Left ventricle myocardium superior (tissue), 1 donor: Measurements from ENCODE around the gene ZNF565. TPM values are rescaled to one million over a fixed set of nuclear protein-coding genes. Genes with fewer than 3 reads are reported as not detected.
"Not testable (repeated sequence)": the region's sequence is repeated elsewhere in the genome, so short reads cannot be mapped to it uniquely, and the experiment has no call there.

Experiments used
- ATAC-seq: fragments of 200-7000 bp; cut with Tn5 transposase; one replicate; pipeline ENCODE4 v1.9.1; 2020; ENCODE audit warnings: mild to moderate bottlenecking, moderate library complexity
- DNase-seq: peaks from one replicate; pipeline ENCODE4 v3.0.0-alpha.2; 2020
- intact Hi-C: fragments of 100-400 bp; cut with micrococcal nuclease; formaldehyde crosslinking; loops from one replicate; pipeline ENCODE4 v1.11.0; 2022
- long read RNA-seq: library from polyadenylated mRNA; unstranded; transcript quantifications from one replicate; pipeline ENCODE4 v2.0.0, GENCODE V29; 2021
- total RNA-seq: library from RNA; stranded (reverse); fragmentation: NEBNext Ultra II Directional; extraction: Animal tissue kit (Norgen Biotek cat#: 25700); gene quantifications from one replicate; pipeline ENCODE4 v1.2.1, GENCODE V29; 2021
- donor health status: DM: no; HTN: yes; CAD: no; lungs with severe emphysema.

ZNF565 gene
- 4.6 TPM for total RNA-seq
- long read RNA-seq, partial matches to known transcripts = 1 of 13 reads
- long read RNA-seq, other reads (novel, unspliced or antisense) = 5 of 13 reads

DNA sequence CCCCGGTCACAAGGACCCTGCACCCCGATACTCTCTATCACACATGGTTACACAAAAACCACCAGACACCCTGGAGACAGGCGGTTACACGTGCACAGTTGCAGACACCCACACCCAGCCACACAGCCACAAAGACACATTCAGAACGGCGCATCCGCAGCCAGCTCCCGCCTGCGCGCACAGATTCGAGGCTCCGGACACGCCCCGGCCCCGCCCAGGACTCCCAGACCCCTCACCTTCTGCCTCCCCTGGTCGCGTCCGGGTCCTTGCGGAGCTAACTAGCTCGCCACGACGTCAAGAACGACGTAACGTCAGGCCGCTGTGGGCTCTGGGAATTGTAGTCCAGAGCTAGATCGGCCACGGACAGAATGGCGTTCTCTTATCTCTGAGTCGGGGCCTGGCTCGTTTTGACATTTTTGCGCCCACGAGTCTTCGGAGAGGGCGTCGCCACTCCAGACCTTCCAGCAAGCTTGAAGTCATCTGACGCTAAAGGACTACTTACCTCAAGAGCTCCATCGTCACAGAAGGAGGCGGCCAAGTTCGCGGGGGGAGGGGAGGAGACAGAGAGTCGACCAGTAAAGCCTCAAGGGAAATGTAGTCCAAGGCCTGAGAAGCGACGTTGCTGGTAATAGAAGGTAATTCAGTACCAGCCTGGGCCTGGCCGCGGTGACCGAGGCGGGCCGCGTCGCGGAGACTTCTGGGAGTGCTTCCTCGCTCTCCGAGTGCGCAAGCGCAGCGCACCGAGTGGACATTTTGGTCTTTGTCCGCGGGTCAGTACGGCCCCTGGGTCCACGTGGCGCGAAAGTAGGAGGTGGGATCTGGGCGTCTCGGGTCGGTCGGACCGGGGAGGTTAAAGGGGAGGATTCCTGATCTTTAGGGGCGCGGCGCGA lies at the start of gene ZNF565, which contains the start of gene ZNF146:
ZNF565 (minus strand) TSS at position 280 of the 890 bp plus-strand sequence. CDS start 12,680 bp downstream, outside the sequence.
ZNF146 (plus strand) TSS at position 721 of the 890 bp plus-strand sequence. CDS start 21,335 bp downstream, outside the sequence.
- intact Hi-C loops = no loop called here
- peak; percentile 97 for ATAC-seq
- DNase-seq = peak; percentile 99

DNA sequence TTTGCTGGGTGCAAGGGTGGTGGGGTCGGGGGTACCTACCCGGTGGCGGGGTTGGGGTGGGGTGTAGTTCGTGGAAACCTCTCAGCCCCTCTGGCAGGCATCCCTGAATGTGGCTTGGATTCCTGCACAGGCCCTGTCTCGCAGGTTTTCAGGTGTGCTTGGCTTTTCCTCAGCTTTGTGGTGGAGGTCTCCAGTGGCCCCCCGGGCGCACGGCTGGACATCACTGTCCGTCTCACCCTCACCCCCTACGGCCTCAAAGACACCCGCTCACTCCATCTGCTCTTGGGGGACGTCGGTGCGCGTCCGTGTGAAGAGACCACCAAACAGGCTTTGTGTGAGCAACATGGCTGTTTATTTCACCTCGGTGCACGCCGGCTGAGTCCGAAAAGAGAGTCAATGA lies 44.7 kb upstream of the ZNF565 start:
- ATAC-seq (no peak), DNase-seq (no peak)
- intact Hi-C loops = no loop called here

DNA sequence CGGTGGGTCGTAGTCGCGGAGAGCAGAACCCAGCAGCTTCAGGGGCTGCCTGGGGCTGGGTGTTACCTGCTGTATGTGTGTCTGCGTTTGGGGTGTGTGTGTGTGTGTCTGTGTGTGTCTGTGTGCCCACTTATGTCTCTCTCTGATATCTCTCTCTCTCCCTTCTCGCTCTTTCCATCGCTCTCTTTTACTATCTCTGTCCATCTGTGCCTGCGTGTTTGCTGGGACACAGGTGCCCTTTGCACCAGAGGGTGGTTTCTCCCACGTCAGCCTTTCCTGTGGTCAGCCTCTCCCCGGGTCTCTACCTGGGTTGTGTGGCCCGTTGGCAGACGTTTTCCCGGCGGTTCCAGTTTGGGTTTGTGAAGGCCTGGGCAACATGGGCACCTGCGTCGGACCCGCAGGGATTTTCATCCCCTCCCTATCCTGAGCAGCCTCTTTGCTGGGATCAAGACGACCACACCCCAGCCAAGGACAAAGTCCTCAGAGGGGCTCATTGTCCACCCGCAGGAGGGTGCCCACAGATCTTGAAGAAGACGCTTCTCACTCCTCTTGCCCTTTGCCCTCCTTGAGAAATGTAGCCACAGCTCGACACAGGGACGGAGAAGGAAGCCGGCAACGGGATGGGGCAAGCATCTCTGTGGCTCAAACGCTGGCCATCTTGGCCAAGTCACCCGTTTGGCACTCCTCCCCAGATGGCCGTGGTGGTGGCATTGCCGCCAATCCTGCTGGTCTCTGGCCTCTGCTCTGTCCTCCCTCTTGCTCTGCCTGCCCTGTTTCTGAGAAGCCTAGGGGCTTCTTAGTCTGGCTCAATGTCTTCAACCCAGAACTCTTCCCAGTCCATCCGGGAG lies 43.8 kb upstream of the ZNF565 start:
- ATAC-seq = peak; percentile 17
- DNase-seq = no peak
- intact Hi-C loops = no loop called here

DNA sequence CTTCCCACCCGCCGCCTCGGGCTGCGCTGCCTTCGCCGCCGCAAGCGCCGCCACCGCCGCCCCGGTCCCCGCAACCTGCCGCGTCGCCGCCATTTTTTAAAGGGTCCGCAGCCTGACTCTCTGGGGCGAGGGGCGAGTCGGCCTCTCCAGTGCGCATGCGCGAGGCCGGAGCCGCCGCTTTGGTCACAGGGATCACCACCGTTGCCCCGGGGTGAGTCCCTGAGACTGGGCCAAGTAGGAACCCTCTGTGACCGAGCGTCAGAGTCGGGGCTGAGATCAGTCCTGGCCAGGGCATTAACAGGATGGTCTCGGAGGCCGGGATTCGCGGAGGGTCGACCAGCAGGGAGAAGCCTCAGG lies 43.0 kb upstream of the ZNF565 start:
- peak; percentile 73 for DNase-seq
- intact Hi-C loops = no loop called here
- ATAC-seq = peak; percentile 92

DNA sequence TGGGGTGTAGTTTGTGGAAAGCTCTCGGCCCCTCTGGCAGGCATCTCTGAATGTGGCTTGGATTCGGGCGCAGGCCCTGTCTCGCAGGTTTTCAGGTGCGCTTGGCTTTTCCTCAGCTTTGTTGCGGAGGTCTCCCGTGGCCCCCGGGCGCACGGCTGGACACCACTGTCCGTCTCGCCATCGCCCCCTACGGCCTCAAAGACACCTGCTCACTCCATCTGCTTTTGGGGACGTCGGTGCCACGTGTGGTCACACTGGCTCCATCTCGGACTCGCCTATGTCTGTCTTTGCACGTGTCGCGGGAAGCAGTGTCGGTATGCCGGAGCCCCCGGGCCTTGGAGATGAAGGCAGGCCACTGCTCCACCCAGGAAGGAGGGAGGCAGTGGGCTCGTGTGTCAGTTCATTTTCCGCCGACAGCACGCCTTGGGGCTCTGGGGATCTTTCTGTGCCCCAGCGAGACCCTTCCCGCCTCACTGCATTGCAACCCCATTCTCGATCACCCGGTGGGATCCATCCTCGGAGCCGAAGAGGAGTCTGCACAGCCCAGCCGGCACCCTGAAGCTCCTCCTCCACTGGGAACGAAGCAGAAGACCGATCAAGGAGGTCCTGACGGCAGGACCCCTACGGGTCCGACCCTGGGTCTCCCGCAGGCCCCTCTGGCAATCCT lies 42.5 kb upstream of the ZNF565 start:
- DNase-seq (peak; percentile 28), ATAC-seq (peak; percentile 35)
- intact Hi-C loops = no loop called here

DNA sequence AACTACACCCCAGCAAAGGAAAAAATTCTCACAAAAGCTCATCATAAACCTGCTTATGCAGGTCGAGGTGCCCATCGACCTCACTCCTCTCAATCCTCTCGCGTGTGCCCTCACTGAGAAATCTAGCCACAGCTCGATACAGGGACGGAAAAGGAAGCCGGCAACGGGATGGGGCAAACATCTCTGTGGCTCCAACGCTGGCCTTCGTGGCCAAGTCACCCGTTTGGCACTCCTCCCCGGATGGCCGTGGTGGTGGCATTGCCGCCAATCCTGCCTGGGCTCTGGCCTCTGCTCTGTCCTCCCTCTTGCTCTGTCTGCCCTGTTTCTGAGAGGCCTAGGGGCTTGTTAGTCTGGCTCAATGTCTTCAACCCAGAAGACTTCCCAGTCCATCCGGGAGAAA lies 41.6 kb upstream of the ZNF565 start:
- no peak for ATAC-seq
- no peak for DNase-seq
- intact Hi-C loops = no loop called here

DNA sequence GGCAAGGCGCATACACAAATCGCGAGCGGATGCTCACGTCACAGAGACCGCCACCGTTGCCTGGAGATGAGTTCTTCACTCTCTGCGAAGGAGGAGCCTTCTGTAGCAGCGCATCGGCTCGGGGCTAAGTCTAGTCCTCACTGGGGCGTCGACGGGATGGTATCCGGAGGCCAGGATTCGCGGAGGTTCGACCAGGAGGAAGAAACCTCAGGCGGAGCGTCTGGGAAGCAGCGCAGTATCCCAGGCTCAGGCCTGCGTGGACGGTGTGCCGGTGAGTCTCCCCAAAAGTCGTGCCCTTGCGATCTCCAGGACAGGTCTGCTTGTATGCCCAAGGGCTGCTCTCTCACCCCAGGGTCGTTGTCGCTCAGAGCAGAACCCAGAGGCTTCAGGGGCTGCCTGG lies 40.9 kb upstream of the ZNF565 start:
- DNase-seq = no peak
- no peak for ATAC-seq
- intact Hi-C loops = no loop called here

DNA sequence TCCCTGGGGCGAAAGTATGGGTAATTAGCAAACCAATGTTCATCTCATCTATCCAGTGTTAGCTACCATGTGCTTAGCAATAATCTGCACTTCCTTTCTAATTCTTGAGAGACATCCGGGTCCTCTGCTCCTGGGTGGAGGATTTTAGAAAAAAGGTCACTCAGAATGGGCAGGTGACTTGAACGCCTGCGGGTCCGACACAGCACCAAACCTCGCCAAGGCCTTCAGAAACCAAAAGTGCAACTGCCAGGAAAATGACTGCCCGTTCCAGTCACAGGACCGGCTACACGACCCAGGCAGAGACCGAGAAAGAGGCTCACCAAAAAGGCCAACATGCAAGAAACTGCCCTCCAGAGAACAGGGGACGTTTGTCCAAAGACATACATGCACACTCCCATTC lies 40.4 kb upstream of the ZNF565 start:
- intact Hi-C loops = no loop called here
- no peak for DNase-seq
- ATAC-seq = no peak

DNA sequence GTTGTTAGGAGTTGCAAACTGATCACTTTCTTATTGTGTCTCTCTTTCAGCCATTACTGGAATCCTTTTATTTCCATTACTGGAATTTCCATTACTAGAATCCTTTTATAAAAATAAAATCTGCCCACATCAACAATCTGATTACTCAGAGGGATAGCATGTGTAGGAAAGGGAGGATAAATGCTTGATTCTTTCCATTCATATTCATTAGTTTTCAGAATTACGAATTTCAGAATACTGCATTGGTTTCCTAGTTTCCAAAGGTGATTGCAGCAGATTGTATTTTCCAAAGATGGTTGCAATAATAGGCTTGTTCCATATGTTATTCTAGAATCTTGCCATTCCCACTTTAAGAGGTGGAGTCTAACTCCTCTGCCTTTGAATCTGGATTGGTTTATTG lies 37.6 kb upstream of the ZNF565 start:
- DNase-seq (no peak), ATAC-seq (no peak)
- intact Hi-C loops = no loop called here

DNA sequence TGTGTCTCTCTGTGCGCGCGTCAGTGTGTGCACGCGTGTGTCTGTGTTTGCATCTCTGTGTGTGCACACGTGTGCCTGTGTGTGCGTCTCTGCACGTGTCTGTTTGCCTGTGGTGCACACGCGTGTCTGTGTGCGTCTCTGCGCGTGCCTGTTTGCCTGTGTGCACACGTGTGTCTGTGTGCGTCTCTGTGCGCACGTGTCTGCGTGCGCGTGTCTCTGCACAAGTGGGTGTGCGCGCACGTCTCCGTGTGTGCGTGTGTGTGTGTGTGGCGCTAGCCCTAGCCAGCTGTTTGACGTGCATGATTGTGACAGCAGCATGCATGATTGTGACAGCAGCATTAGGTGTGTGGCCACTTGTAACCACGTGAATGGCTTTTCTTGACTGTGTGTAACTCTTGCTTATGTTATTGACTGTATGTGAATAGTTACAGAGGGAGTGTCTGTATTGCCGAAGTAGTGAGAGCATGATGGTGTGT lies 31.6 kb upstream of the ZNF565 start:
- ATAC-seq (peak; percentile 22), DNase-seq (no peak)
- intact Hi-C loops = no loop called here

DNA sequence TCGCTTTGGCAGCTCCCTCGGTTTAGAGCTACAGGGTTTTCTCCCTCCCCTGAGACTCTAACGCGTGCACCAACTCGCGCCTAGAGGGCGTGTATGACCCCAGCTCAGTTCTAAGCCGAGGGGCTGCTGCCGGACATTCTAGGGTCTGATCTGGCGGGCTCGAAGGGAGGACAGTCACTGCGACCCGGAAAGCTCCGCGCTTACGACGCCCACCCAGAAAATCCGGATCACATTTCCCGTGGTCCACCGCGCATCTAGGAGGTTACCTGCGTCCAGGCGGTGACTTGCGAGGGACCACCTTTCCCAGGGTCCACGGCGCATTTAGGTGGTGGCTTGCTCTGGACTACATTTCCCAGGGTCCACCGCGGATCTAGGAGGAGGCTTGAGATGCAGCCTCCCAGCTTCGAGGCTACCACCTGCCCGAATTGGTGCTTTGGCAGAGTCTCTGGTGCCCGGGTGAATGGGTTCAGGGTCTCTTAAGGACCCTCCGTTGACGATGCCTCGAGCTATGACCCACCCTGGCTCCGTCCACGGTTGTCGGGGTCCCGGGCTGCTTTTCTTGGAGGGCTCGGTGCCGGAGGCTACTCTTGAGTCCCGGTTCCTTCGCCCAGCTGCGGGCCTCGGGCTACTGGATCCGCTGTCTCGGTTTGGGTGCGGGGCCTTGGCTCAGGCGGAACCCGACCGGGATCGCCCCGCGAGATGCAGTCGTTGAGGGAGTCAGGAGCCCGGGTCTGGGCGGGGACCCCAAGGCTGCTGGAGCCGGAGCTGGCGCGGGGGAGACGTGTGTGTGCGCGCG lies 30.9 kb upstream of the ZNF565 start:
- intact Hi-C loops = no loop called here

DNA sequence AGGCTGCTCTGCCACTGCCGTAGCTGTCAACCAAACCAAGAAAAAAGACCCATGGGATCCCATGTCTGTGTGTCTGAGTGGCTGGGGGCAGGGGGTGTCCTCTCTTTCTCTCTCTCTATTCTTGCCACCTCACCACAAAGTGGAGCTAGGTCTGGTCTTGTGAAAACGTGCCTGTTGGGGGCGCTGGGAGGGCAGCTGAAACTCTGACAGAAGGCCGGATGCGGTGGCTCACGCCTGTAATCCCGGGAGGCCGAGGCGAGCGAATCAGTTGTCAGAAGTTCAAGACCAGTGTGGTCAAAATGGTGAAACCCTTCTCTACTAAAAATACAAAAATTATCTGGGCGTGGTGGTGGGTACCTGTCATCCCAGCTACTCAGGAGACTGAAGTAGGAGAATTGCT lies 29.6 kb upstream of the ZNF565 start:
- DNase-seq = no peak
- ATAC-seq = no peak
- intact Hi-C loops = no loop called here

More for the DNA sequence above, 30.9 kb upstream of the ZNF565 start:
- DNase-seq = no peak
- ATAC-seq = peak; percentile 65

DNA sequence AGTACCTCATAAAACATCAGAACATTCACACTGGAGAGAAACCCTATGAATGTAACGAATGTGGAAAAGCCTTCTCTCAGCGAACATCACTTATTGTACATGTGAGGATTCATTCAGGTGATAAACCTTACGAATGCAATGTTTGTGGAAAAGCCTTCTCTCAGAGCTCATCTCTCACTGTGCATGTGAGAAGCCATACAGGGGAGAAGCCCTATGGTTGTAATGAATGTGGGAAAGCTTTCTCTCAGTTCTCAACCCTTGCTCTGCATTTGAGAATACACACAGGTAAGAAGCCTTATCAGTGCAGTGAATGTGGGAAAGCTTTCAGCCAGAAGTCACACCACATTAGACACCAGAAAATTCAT lies 22.5 kb upstream of the ZNF565 start:
- intact Hi-C loops = no loop called here
- DNase-seq (no peak), ATAC-seq (no peak)

DNA sequence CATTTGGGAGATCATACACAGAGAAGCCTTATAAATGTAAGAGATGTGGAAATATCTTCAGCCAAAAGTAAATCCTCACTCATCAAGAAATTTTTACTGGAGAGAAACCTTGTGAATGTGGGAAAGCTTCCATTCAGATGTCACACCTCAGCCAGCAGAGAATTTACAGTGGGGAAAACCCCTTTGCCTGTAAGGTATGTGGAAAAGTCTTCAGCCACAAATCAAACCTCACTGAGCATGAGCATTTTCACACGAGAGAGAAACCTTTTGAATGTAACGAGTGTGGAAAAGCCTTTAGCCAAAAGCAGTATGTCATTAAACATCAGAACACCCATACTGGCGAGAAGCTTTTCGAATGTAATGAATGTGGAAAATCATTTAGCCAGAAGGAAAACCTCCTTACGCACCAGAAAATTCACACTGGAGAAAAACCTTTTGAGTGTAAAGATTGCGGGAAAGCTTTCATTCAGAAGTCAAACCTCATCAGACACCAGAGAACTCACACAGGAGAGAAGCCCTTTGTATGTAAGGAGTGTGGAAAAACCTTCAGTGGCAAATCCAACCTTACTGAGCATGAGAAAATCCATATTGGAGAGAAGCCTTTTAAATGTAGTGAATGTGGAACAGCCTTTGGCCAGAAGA lies 22.0 kb upstream of the ZNF565 start:
- DNase-seq (no peak), ATAC-seq (no peak)
- intact Hi-C loops = no loop called here

DNA sequence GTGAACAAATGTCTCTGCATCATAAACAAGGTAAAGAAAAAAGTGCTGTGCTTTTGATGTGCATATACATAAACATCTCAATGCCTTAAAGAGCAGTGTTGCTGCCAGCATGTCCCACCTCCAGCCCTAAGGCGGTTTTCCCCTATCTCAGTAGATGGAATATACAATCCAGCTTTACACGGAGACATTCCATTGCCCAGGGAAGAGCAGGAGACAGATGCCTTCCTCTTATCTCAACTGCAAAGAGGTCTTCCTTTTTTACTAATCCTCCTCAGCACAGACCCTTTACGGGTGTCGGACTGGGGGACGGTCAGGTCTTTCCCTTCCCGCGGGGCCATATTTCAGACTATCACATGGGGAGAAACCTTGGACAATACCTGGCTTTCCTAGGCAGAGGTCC lies 19.2 kb upstream of the ZNF565 start:
- intact Hi-C loops, ATAC-seq, DNase-seq: not testable (repeated sequence)

DNA sequence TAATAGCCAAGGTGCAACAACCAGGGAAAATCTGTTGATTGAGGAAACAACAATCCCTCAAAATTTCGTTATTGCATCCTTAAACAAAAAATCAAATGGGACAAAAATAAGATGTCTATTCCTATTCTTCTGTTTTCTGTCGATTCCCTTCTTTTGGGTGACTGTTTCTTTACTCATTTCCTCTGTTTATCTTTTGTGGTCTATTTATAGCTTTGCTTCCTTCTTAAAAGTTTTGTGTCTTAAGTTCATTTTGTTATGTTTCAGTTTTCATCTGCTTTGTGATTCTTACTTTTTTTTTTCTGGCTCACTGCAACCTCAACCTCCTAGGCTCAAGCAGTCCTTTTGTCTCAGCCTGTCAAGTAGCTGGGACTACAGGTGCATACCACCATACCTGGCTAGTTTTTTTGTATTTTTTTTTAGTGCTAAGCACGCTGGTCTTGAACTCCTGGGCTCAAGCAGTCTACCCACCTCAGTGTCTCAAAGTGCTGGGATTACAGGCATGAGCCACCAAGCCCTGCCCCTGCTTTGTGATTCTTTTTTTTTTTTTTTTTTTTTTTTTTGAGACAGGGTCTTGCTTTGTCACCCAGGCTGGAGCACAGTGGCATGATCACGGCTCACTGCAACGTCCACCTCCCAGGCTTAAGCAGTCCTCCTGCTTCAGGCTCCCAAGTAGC lies 10.9 kb upstream of the ZNF565 start:
- DNase-seq (no peak), ATAC-seq (no peak)
- intact Hi-C loops = no loop called here

DNA sequence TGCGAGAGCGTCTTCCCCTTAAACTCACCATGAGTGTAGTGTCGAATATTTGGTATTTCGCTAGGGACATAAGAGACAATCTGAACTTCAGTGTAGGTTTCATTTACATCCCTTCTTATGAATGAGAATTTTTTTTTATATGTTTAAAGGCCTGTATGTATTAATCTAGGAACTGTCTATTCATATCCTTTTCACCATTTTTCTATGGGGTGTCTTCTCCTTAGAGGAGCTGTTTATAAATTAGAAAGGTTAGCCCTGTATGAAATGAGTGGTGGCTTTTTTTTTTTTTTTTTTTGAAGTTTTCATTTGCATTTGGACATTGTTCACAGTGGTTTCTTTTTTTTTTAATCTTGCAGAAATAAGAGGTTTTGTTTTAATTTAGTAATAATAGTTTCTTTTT lies 8.0 kb upstream of the ZNF565 start:
- DNase-seq = no peak
- no peak for ATAC-seq
- intact Hi-C loops = no loop called here

DNA sequence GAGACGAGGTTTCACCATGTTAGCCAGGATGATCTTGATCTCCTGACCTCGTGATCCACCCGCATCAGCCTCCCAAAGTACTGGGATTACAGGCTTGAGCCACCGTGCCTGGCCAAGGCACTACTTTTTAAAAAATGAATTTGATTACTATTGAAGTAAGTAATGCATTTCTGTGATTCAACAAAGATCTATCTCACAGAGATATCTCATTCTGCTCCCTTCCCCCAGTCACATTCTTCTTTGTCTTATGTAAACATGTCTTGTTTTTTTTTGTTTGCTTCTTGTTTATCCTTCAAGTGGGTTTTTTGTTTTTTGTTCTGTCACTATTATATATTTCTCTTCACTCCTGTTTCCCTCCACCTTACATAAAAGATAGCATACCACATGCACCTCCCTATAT lies 7.0 kb upstream of the ZNF565 start:
- DNase-seq = no peak
- intact Hi-C loops = no loop called here
- no peak for ATAC-seq
